Naive B cell (primary cell): ENCODE results near the gene CMIP. TPM values are rescaled to one million over a fixed set of nuclear protein-coding genes. Genes with fewer than 3 reads are reported as not detected.

Experiments used
- ATAC-seq, 2 donors: fragments of 150-1000 bp; cut with Tn5 transposase; 2 replicates each; pipeline ENCODE4 v1.10.0; 2021; ENCODE audit warnings: low read depth in 2 of 2, mild to moderate bottlenecking in 2 of 2, moderate library complexity in 2 of 2
- DNase-seq: peaks from one replicate; pipeline ENCODE4 v3.0.0; 2022
- H3K27ac Mint-ChIP-seq, 6 donors: one replicate each; pipeline ENCODE4 v1.8.0; 2020 to 2022; ENCODE audit warnings: mild to moderate bottlenecking in 6 of 6, mixed read lengths in 6 of 6, moderate library complexity in 5 of 6, inconsistent platforms in 2 of 6
- H3K27me3 Mint-ChIP-seq, 3 donors: one replicate each; pipeline ENCODE4 v1.8.0; 2021 to 2022; ENCODE audit warnings: mixed read lengths in 3 of 3, mild to moderate bottlenecking in 1 of 3
- H3K36me3 Mint-ChIP-seq, 2 donors: one replicate each; pipeline ENCODE4 v1.8.0; 2020 to 2022; ENCODE audit warnings: mixed read lengths in 2 of 2, inconsistent platforms in 1 of 2, mild to moderate bottlenecking in 1 of 2
- H3K4me1 Mint-ChIP-seq, 3 donors: one replicate each; pipeline ENCODE4 v1.8.0; 2020 to 2022; ENCODE audit warnings: mixed read lengths in 3 of 3, inconsistent platforms in 1 of 3, mild to moderate bottlenecking in 1 of 3, moderate library complexity in 1 of 3
- H3K4me3 Mint-ChIP-seq, 8 donors: one replicate each; pipeline ENCODE4 v1.8.0; 2020 to 2022; ENCODE audit warnings: mild to moderate bottlenecking in 8 of 8, mixed read lengths in 8 of 8, moderate library complexity in 8 of 8, inconsistent platforms in 2 of 8
- H3K9me3 Mint-ChIP-seq, 7 donors: one replicate each; pipeline ENCODE4 v1.8.0; 2020 to 2022; ENCODE audit warnings: mixed read lengths in 7 of 7, mild to moderate bottlenecking in 5 of 7, inconsistent platforms in 2 of 7, moderate library complexity in 1 of 7
- polyA plus RNA-seq, 6 donors: library from polyadenylated mRNA; unstranded; fragments of 300-500 nt; fragmentation: Illumina TruSeq; gene quantifications; one replicate each; pipeline ENCODE4 v1.2.3, GENCODE V29; 2021; ENCODE audit warnings: low read depth in 6 of 6

Gene CMIP
- polyA plus RNA-seq, 6 donors from 2014 or later = 0.61 to 2.5 (median 1.3) TPM

DNA sequence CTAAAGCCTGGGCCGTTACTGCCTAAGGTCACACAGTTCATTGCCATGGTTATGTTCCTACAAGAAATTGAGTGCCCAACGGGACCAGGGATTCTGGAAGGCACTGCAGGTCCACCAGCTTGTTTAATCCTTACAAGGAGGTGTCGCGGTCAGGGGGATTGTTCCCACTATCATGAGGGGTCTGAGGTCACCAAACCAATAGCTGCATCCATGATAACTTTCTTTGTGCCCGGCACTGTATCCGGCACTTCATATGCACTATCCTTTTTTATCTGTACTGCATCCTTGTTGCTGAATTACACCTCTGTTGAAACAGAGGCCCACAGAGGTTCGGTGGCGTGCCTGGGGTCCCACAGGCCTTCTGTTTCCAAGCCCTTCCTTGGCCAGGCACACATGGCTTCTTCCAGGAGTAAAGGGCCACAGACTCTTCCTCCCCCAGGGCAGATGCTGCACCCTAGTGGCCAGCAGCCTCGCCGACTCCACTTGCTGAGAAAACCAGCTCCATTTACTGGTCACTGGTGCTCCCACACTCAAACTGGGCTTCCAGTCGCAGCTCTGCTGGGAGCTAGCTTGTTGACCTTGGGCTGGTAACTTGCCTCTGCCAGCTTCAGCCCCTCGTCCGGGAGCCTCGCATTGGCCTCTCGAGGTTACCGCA is 252.5 kb downstream of the CMIP start:
- Mint-ChIP-seq H3K9me3 (no peaks in the 10 kb centered on the region), H3K4me3 (peak overlapping the region in 1 of 8 donors; percentile 37), H3K4me1 (peaks cover 0 to 4% (median 2%) of the 10 kb centered on the region in 3 donors), H3K36me3 (peaks cover 4 to 38% of the 10 kb centered on the region in 2 donors), H3K27me3 (no peaks in the 10 kb centered on the region), H3K27ac (peak overlapping the region in 2 of 6 donors; percentile 27 to 32)
- ATAC-seq = no peak
- DNase-seq = no peak

DNA sequence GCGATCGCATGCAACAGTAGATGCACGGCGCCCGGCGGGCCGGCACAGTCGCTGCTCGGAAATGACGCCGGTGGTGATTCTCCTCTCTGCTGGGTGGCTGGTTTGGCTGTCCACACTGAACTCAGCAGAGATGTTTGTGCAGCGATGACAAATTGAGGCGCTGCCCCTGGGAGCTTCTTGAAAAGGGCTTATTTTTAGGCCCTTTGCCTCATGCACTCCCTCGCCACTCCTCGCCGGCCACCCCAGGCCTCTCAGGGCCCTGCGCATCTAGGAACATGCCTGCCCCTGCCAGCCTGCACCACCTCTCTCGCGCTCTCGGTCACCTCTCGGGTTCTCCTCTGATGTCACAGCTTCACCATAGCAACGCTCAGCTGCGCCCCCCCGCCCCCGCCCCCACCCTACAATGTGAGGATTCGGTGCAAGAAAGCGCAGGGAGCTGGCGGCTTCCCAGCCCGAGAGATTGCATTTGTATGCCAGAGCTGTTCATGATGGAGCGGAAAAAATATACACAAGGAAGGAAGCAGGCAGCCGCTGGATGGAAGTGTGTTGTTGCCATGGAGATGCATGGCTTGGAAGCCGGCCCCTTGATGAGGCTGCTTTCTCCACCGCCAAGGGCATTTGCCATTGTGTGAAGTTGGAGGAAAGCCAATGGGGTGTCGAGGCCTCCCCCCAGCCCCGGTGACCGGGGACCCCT is 253.2 kb downstream of the CMIP start:
- Mint-ChIP-seq H3K27me3 (no peaks in the 10 kb centered on the region), H3K27ac (peak overlapping the region in 1 of 6 donors; percentile 69), H3K36me3 (peaks cover 9 to 44% of the 10 kb centered on the region in 2 donors), H3K4me3 (no peak overlapping the region), H3K4me1 (peaks cover 0 to 4% (median 2%) of the 10 kb centered on the region in 3 donors), H3K9me3 (no peaks in the 10 kb centered on the region)
- DNase-seq = no peak
- ATAC-seq = no peak

DNA sequence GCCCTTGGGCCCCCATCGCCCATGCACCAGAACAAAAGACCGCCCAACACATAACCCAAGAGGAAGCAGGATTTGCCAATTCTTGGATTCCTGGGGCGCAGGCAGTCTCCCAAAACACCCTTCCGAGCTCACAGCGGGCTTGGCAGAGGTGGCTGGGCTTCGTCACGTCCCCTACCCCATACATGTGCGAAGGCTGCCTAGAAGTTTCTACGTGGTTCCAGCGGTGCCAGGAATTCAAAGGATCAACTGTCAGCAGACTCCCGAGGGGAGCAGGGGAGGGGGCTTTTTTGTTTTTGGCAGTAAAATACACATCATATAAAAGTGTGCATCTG is 253.7 kb downstream of the CMIP start:
- no peaks in the 10 kb centered on the region for H3K9me3 Mint-ChIP-seq
- no peak overlapping the region for H3K27ac Mint-ChIP-seq
- H3K27me3 Mint-ChIP-seq = no peaks in the 10 kb centered on the region
- no peak overlapping the region for H3K4me3 Mint-ChIP-seq
- no peak for ATAC-seq
- H3K4me1 Mint-ChIP-seq = peaks cover 0 to 4% (median 2%) of the 10 kb centered on the region in 3 donors
- H3K36me3 Mint-ChIP-seq = peaks cover 14 to 50% of the 10 kb centered on the region in 2 donors
- DNase-seq = no peak

DNA sequence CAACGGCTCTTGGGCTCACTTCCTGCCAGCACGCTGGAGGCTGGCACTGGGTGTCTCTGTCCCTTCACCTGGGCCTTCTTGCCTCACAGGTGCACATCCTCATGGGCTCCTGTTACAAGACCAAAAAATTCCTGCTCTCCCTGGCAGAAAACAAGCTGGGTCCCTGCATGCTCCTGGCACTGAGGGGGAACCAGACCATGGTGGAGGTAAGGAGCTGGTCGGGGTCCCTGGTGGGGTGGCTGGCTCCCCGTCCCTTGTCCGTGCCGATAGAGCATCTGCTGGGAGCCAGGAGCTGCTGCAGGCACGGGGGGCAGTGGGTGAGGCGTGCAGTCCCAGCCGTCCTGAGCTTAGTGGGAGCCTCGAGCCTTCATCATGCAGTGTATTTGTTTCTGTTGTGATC is 255.0 kb downstream of the CMIP start:
- Mint-ChIP-seq H3K4me3 (no peak overlapping the region), H3K27ac (peak overlapping the region in 1 of 6 donors; percentile 7), H3K9me3 (no peaks in the 10 kb centered on the region), H3K4me1 (peaks cover 0 to 4% (median 2%) of the 10 kb centered on the region in 3 donors), H3K36me3 (peaks cover 16 to 53% of the 10 kb centered on the region in 2 donors), H3K27me3 (no peaks in the 10 kb centered on the region)
- DNase-seq (no peak), ATAC-seq (no peak)

DNA sequence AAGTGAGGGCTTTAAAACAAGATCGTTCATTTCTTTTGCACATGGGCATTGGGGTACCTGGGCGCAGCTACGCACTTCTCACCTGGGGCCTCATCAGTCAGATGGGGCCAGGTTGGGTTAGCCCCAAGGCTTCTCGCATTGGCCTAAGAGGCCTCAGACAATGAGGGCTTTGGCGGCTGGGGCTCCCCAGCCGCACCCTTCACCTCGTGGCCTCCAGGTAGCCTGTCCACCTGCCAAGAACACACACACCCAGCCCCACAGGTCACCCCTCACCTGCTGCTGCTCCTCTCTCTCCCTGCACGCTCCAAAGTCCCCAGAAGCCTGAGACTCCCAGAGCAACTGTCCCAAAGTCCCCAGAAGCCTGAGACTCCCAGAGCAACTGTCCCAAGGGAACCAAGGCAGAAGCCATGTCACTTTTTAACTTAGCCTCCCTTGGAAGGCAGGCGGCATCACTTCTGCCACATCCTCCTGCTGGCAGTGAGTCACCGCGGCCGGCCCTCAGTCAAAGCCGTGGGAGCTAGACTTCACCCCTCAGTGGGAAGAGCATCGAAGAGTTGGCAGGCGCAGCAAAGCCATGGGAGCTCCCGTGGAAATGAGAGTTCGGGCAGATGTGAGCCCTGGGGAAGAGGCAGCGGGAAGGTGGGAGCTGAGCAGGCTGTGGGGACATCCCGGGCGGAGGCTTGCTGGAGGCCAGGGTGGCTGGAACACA is 255.6 kb downstream of the CMIP start:
- peaks cover 16 to 47% of the 10 kb centered on the region in 2 donors for H3K36me3 Mint-ChIP-seq
- peak overlapping the region in 1 of 6 donors; percentile 7 for H3K27ac Mint-ChIP-seq

DNA sequence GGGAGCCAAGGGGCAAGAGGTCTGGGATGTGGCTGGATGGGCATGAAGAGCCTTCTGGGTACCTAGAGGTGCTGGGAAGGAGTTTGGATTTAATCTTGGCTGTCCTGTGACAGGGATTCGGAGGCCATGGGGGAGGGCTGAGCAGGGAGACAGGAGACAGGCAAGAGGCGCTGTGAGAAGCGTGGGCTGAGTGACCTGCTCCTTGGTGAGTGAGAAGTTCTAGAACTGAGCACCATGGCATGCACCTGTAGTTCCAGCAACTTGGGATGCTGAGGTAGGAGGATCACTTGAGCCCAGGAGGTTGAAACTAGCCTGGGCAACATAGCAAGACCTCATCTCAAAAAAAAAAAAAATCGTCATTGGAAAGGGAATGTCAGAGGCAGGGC is 256.2 kb downstream of the CMIP start:
- DNase-seq (no peak), ATAC-seq (no peak)
- Mint-ChIP-seq H3K4me3 (no peak overlapping the region), H3K36me3 (peaks cover 16 to 42% of the 10 kb centered on the region in 2 donors), H3K27ac (peak overlapping the region in 2 of 6 donors; percentile 63 to 81), H3K9me3 (no peaks in the 10 kb centered on the region), H3K4me1 (no peaks in the 10 kb centered on the region), H3K27me3 (no peaks in the 10 kb centered on the region)

More for the DNA sequence above, 255.6 kb downstream of the CMIP start:
- Mint-ChIP-seq H3K9me3 (no peaks in the 10 kb centered on the region), H3K4me1 (peaks cover 0 to 4% (median 2%) of the 10 kb centered on the region in 3 donors), H3K27me3 (no peaks in the 10 kb centered on the region), H3K4me3 (no peak overlapping the region)
- ATAC-seq (no peak), DNase-seq (no peak)

DNA sequence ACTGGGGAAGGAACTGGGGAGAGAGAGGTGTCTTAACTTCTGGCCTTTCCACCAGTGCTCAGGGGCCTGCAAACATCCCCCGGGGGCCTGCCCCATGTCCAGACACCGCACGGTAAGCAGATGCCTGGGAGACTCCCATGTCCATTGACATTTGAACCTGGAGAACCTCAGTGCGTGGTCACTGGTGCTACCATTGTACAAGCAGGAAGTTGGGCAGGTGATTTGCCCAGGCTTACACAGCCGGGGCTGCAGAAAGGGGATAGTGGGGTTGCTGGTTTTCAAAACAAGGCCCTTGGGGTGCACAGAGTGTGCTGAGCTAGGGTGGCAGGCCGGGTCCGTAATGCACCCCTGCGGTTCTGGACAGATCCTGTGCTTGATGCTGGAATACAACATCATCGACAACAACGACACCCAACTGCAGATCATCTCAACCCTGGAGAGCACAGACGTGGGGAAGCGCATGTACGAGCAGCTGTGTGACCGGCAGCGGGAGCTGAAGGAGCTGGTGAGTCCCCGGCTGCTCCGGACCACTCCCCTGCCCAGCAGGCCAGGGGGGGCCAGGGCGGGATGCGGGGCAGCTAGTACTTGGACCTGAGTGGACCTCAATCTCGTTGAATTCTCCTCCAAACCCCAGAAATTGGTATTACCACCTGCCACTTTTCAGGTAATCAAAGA is 256.8 kb downstream of the CMIP start:
- Mint-ChIP-seq H3K4me1 (no peaks in the 10 kb centered on the region), H3K27ac (no peak overlapping the region), H3K36me3 (peaks cover 16 to 37% of the 10 kb centered on the region in 2 donors), H3K9me3 (no peaks in the 10 kb centered on the region), H3K4me3 (no peak overlapping the region), H3K27me3 (no peaks in the 10 kb centered on the region)
- no peak for DNase-seq
- ATAC-seq = no peak

DNA sequence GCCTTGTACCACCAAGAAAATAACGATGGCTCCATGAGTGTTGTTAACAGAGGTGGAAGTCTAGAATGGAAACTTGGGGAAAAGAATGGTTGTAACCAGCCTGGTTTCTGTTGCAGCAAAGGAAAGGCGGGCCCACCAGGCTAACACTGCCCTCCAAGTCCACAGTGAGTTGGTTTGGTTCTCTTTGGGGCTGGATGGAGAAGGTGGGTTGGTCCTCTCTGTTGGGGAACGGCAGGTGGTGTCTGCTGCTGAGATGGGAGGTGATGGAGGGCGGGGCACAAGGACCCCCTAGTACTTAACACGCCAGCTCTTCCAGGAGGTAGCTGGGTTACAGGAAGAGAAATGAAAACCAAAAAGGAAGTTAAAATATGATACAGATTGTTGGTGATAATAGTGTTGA is 257.9 kb downstream of the CMIP start:
- Mint-ChIP-seq H3K4me3 (peak overlapping the region in 1 of 8 donors; percentile 32), H3K36me3 (peaks cover 24 to 48% of the 10 kb centered on the region in 2 donors), H3K4me1 (no peaks in the 10 kb centered on the region)

DNA sequence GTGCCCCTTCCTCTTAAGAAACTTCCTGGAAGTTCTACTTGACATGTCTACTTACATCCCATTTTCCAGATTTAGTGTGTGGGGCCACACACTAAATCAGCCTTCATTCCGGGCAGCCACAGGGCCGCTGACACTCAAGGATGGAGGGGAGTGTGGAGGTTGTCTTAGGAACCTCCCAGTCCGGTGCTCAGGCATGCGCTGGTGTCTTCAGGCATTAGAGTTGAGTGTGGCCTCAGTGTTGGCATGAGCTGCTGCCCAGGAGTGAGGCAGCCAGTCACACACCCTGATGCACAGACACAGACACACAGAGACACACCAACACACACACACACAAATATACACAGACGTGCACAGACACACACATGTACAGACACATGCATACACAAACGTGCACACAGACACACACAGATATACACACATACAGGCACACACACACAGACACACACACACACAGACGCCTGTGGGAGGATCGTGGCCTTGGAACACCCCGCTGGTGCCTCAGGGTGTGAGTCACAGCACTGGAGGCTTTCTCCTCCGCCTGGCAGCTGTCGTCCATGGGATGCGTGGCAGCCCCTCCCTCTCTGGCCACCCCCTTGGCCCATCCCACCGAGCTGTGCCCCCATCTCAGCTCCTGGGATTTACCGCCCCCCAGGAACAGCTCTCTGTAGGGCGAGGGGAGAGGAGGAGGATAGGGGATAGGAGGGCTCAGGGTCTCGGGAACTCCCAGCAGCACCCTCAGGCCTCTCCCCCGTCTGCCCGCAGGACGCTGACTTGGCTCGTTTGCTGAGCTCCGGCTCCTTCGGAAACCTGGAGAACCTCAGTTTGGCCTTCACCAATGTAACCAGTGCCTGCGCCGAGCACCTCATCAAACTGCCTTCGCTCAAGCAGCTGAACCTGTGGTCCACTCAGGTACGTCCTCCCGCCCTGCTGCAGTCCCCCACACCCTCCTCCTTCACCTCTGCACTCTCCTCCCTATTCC is 258.9 kb downstream of the CMIP start:
- Mint-ChIP-seq H3K4me1 (no peaks in the 10 kb centered on the region), H3K27me3 (no peaks in the 10 kb centered on the region), H3K36me3 (peaks cover 24 to 53% of the 10 kb centered on the region in 2 donors), H3K27ac (peak overlapping the region in 2 of 6 donors; percentile 63 to 68), H3K9me3 (no peaks in the 10 kb centered on the region), H3K4me3 (no peak overlapping the region)
- ATAC-seq (no peak), DNase-seq (no peak)

More for the DNA sequence above, 257.9 kb downstream of the CMIP start:
- H3K27ac Mint-ChIP-seq = peak overlapping the region in 3 of 6 donors; percentile 16 to 87 (median 68)
- ATAC-seq = no peak
- H3K9me3 Mint-ChIP-seq = no peaks in the 10 kb centered on the region
- DNase-seq = no peak
- H3K27me3 Mint-ChIP-seq = no peaks in the 10 kb centered on the region

DNA sequence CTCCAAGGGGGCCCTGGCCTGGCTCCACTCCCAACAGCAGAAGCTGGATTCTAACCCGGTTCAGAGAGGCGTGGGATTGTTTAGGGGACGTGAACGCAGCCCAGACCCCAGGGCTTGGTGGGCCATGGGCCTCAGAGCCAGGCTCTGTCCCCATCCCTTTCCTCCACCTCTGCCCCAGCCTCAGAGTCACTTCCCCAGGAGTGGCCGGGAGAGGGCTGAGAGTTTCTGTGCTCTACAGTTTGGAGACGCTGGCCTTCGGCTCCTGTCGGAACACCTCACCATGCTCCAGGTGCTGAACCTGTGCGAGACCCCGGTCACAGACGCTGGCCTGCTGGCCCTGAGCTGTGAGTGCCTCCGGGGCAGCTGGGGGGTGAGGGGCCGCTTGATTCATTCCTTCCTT is 260.7 kb downstream of the CMIP start:
- Mint-ChIP-seq H3K4me1 (no peaks in the 10 kb centered on the region), H3K9me3 (no peaks in the 10 kb centered on the region), H3K27me3 (no peaks in the 10 kb centered on the region), H3K4me3 (no peak overlapping the region), H3K27ac (no peak overlapping the region), H3K36me3 (peaks cover 19 to 53% of the 10 kb centered on the region in 2 donors)
- no peak for DNase-seq
- ATAC-seq = no peak

DNA sequence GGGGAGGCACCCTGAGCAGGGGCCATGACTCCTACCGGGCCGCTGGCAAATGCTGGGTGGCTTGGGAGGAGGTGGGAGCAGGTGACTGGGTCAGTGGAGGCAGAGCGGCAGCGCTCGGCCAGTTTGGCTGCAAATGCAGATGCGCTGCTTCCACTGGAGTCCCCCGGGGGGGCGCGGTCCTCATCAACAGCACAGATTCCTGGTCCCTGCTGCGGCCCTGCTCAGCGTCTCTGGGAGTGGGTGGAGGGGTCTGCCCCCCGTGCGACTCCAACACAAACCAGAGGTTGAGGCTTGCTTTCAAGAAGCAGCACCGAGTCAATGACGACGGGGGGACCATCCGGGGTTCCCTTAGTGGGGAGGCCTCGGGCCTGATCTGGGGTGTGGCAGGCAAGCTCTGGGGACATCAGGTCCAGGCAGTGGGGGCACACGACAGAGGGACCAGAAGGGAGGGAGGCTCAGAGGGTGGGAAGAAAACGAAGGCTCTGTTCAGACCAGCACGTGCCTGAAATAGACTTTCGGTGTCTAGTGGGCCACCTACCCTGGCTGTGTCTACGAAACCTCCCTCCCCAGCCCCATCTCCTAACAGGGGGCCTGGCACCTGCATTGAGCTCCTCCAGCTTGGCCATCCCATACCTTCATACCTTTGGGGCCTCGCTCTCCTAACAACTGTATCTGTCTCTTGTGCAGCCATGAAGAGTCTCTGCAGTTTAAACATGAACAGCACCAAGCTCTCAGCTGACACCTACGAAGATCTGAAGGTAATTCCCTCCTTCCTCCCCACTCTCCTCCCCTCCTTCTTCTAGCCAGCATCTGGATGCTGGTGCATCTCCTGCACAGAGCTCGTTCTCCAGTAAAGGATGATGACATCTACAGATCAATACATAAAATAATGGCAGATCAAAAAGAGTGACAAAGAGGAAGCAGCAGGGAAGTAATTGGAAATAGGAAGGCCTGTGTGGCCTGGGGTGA is 262.0 kb downstream of the CMIP start:
- Mint-ChIP-seq H3K27ac (peak overlapping the region in 2 of 6 donors; percentile 10 to 36), H3K36me3 (peaks cover 19 to 40% of the 10 kb centered on the region in 2 donors)

More for the DNA sequence above, 262.0 kb downstream of the CMIP start:
- DNase-seq = no peak
- no peaks in the 10 kb centered on the region for H3K4me1 Mint-ChIP-seq
- H3K9me3 Mint-ChIP-seq = no peaks in the 10 kb centered on the region
- no peak overlapping the region for H3K4me3 Mint-ChIP-seq
- H3K27me3 Mint-ChIP-seq = no peaks in the 10 kb centered on the region
- ATAC-seq = no peak
